ENCODE results near the gene RAD51B.

The RAD51B gene

GRCh38 chr14:68474741-68475140, 655.2 kb downstream of the RAD51B start:
- TF ChIP-seq SPI1 (IDR thresholded peaks at IDR 0.05; ENCODE audit: borderline replicate concordance, low read depth) = no peak
- no peak for TF ChIP-seq CTCF (IDR thresholded peaks at IDR 0.05; ENCODE audit: insufficient read depth, low read length)
- TF ChIP-seq, protein P1, sequence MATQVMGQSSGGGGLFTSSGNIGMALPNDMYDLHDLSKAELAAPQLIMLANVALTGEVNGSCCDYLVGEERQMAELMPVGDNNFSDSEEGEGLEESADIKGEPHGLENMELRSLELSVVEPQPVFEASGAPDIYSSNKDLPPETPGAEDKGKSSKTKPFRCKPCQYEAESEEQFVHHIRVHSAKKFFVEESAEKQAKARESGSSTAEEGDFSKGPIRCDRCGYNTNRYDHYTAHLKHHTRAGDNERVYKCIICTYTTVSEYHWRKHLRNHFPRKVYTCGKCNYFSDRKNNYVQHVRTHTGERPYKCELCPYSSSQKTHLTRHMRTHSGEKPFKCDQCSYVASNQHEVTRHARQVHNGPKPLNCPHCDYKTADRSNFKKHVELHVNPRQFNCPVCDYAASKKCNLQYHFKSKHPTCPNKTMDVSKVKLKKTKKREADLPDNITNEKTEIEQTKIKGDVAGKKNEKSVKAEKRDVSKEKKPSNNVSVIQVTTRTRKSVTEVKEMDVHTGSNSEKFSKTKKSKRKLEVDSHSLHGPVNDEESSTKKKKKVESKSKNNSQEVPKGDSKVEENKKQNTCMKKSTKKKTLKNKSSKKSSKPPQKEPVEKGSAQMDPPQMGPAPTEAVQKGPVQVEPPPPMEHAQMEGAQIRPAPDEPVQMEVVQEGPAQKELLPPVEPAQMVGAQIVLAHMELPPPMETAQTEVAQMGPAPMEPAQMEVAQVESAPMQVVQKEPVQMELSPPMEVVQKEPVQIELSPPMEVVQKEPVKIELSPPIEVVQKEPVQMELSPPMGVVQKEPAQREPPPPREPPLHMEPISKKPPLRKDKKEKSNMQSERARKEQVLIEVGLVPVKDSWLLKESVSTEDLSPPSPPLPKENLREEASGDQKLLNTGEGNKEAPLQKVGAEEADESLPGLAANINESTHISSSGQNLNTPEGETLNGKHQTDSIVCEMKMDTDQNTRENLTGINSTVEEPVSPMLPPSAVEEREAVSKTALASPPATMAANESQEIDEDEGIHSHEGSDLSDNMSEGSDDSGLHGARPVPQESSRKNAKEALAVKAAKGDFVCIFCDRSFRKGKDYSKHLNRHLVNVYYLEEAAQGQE (IDR thresholded peaks at IDR 0.05; ENCODE audit: insufficient replicate concordance, low read depth) = no peak
- TF ChIP-seq POLR2AphosphoS5 (IDR thresholded peaks at IDR 0.05; ENCODE audit: low read depth) = no peak
- no peak for TF ChIP-seq GABPA (IDR thresholded peaks at IDR 0.05; ENCODE audit: low read depth)
- no peak for DNase-seq (ENCODE audit: low read depth in 1 of 2, low spot score in 1 of 2)
- Histone ChIP-seq H3K27me3 (ENCODE audit: insufficient read depth, poor library complexity, severe bottlenecking) (no peaks in the 10 kb centered on the region), H3K4me3 (replicated peaks; ENCODE audit: insufficient read depth, low read length) (no peak overlapping the region), H3K27ac (replicated peaks) (no peak overlapping the region)

- no peak overlapping the region for H3K27ac ChIP-seq (replicated peaks)
- DNase-seq (ENCODE audit: low read depth in 1 of 2, low spot score in 1 of 2) = no peak
- H3K27me3 ChIP-seq (ENCODE audit: insufficient read depth, poor library complexity, severe bottlenecking) = no peaks in the 10 kb centered on the region
- no peak overlapping the region for H3K4me3 ChIP-seq (replicated peaks; ENCODE audit: insufficient read depth, low read length)
- TF ChIP-seq POLR2AphosphoS5 (IDR thresholded peaks at IDR 0.05; ENCODE audit: low read depth) = no peak
- no peak for TF ChIP-seq GABPA (IDR thresholded peaks at IDR 0.05; ENCODE audit: low read depth)
- no peak for TF ChIP-seq CTCF (IDR thresholded peaks at IDR 0.05; ENCODE audit: insufficient read depth, low read length)
- TF ChIP-seq, protein P1 (IDR thresholded peaks at IDR 0.05; ENCODE audit: insufficient replicate concordance, low read depth) = no peak
- no peak for TF ChIP-seq SPI1 (IDR thresholded peaks at IDR 0.05; ENCODE audit: borderline replicate concordance, low read depth)
Observed at GRCh38 chr14:68475802-68476201, 656.2 kb downstream of the RAD51B start.

GRCh38 chr14:68476212-68477109, 656.9 kb downstream of the RAD51B start:
- TF ChIP-seq SPI1 (IDR thresholded peaks at IDR 0.05; ENCODE audit: borderline replicate concordance, low read depth) (no peak), POLR2AphosphoS5 (IDR thresholded peaks at IDR 0.05; ENCODE audit: low read depth) (no peak), GABPA (IDR thresholded peaks at IDR 0.05; ENCODE audit: low read depth) (no peak)
- H3K27ac ChIP-seq (replicated peaks) = no peak overlapping the region
- no peak overlapping the region for H3K4me3 ChIP-seq (replicated peaks; ENCODE audit: insufficient read depth, low read length)
- H3K27me3 ChIP-seq (ENCODE audit: insufficient read depth, poor library complexity, severe bottlenecking) = no peaks in the 10 kb centered on the region
- peak in 1 of 2 experiments; percentile 18 for DNase-seq (ENCODE audit: low read depth in 1 of 2, low spot score in 1 of 2)

DNA sequence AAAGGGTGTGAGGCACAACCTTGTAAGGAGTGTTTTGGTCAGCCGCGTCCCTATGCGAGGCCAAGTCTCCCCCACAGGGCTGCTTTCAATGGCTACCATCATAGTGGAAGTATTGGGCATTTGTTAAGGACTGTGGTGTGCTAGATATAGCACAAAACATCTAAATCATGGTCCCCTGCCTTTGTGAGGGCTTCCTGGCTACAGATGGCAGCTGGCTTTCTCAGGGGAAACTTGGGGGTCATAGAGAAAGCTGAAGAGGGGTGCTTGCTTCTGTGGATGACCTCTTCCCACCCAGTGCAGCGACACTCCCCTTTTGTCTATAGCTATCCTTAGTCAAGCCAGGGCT, 657.5 kb downstream of the RAD51B start:
- no peak overlapping the region for H3K27ac ChIP-seq (replicated peaks)

More for the DNA sequence above, 657.5 kb downstream of the RAD51B start:
- no peaks in the 10 kb centered on the region for H3K27me3 ChIP-seq (ENCODE audit: insufficient read depth, poor library complexity, severe bottlenecking)
- DNase-seq (ENCODE audit: low read depth in 1 of 2, low spot score in 1 of 2) = no peak
- TF ChIP-seq CTCF (IDR thresholded peaks at IDR 0.05; ENCODE audit: insufficient read depth, low read length) (no peak), SPI1 (IDR thresholded peaks at IDR 0.05; ENCODE audit: borderline replicate concordance, low read depth) (no peak), GABPA (IDR thresholded peaks at IDR 0.05; ENCODE audit: low read depth) (no peak)
- H3K4me3 ChIP-seq (replicated peaks; ENCODE audit: insufficient read depth, low read length) = no peak overlapping the region

All from HL-60 (cell line).